ENCODE data around the gene SH3RF3. TPM values are rescaled to one million over a fixed set of nuclear protein-coding genes. Genes with fewer than 3 reads are reported as not detected.

Gene SH3RF3
- total RNA-seq, 3 donors from 2014 or later (not counting 1 experiment from before 2014, with no cell fraction given) = 0.23 to 0.61 (median 0.34) TPM

- H3K27ac Mint-ChIP-seq = no peak overlapping the region
- H3K4me3 ChIP-seq (ENCODE audit: low read length) = no peak overlapping the region
- H3K4me1 ChIP-seq (ENCODE audit: control insufficient read depth, insufficient read depth, low read length) = no peaks in the 10 kb centered on the region
- 86% methylated on average over 6 of the region's 6 CpGs for WGBS (ENCODE audit: insufficient coverage)
- no peaks in the 10 kb centered on the region for H3K36me3 ChIP-seq (ENCODE audit: control insufficient read depth, insufficient read depth, low read length)
- H3K27me3 Mint-ChIP-seq (ENCODE audit: low read depth in 2 of 2) = no peaks in the 10 kb centered on the region
- H3K27me3 ChIP-seq (ENCODE audit: control insufficient read depth, insufficient read depth, low read length) = no peaks in the 10 kb centered on the region
- no peak overlapping the region for H3K27ac ChIP-seq (ENCODE audit: low read length)
- peaks cover 5 to 7% of the 10 kb centered on the region in 2 donors for H3K4me1 Mint-ChIP-seq
- no peaks in the 10 kb centered on the region for H3K9me3 ChIP-seq (ENCODE audit: control insufficient read depth, insufficient read depth, low read length)
- ATAC-seq = no peak
- intact Hi-C loops (cut with micrococcal nuclease) = no loop called here
- no peak overlapping the region for H3K4me3 Mint-ChIP-seq
- TF ChIP-seq, protein P1, sequence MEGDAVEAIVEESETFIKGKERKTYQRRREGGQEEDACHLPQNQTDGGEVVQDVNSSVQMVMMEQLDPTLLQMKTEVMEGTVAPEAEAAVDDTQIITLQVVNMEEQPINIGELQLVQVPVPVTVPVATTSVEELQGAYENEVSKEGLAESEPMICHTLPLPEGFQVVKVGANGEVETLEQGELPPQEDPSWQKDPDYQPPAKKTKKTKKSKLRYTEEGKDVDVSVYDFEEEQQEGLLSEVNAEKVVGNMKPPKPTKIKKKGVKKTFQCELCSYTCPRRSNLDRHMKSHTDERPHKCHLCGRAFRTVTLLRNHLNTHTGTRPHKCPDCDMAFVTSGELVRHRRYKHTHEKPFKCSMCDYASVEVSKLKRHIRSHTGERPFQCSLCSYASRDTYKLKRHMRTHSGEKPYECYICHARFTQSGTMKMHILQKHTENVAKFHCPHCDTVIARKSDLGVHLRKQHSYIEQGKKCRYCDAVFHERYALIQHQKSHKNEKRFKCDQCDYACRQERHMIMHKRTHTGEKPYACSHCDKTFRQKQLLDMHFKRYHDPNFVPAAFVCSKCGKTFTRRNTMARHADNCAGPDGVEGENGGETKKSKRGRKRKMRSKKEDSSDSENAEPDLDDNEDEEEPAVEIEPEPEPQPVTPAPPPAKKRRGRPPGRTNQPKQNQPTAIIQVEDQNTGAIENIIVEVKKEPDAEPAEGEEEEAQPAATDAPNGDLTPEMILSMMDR (IDR thresholded peaks at IDR 0.05) = no peak
- no peaks in the 10 kb centered on the region for H3K36me3 Mint-ChIP-seq
- no peak for DNase-seq
- no peaks in the 10 kb centered on the region for H3K9me3 Mint-ChIP-seq
Observed at GRCh38 chr2:109302319-109302718, 173.3 kb downstream of the SH3RF3 start.

DNA sequence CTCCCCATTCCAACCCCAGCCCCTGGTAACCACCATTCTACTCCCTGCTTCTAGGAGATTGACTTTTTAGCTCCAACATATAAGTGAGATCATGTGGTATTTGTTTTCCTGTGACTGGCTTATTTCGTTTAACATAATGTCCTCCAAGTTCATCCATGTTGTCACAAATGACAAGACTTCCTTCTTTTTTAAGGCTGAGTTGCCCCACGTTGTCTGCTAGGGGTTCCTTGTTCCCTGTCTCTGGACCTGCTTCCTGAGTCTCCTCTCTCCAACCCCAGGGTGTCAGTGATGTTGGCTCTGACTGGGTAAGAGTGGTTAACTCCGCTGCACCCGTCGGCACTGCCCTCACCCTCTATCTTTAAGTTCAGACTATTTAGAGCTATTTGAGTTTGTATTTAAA is 175.2 kb downstream of the SH3RF3 start:
- H3K27me3 Mint-ChIP-seq (ENCODE audit: low read depth in 2 of 2) = peaks cover 0 to 2% of the 10 kb centered on the region in 2 donors
- DNase-seq = no peak

DNA sequence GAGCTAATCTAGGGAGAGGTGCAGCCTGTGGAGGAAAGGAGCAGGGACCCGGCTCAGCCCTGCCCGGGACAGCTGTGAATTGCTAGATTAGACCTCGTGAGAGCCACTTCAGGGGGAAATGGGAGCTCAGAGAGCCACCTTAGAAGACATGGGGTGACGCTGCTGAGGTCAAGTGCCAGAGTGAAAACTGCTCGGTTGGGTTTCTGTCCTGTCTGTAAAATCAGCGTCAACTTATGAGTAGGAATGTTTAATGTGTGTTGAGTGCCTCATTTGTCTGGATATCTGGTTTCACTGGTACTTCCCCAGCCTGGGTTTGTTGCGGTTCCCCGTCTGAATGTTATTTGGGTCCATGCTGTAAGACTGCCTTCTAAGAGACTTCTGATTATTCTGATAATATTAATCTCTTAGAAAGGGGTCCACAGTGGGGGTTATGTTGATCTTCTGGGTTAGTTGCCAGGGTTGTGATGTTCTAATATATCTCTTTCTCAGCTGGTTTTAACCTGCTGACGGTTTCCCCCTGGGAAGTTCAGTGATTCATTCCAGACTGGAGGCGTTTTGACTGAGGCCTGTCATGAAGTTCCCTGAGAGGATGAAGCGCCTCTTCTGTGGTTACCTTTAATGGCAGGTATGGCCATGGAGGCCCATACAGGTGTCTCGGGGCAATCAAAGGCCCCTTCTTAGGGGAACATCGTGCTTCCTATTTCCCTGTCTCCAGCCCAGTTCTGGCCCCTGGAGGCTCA is 175.9 kb downstream of the SH3RF3 start:
- no peaks in the 10 kb centered on the region for H3K36me3 ChIP-seq (ENCODE audit: control insufficient read depth, insufficient read depth, low read length)
- H3K27ac ChIP-seq (ENCODE audit: low read length) = no peak overlapping the region
- Mint-ChIP-seq H3K27ac (no peak overlapping the region), H3K36me3 (no peaks in the 10 kb centered on the region), H3K4me1 (peaks cover 0 to under 1% of the 10 kb centered on the region in 2 donors), H3K4me3 (no peak overlapping the region), H3K27me3 (ENCODE audit: low read depth in 2 of 2) (peaks cover 0 to 6% of the 10 kb centered on the region in 2 donors), H3K9me3 (no peaks in the 10 kb centered on the region)
- H3K9me3 ChIP-seq (ENCODE audit: control insufficient read depth, insufficient read depth, low read length) = no peaks in the 10 kb centered on the region
- ATAC-seq (no peak), DNase-seq (no peak)
- intact Hi-C loops (cut with micrococcal nuclease) = no loop called here
- no peaks in the 10 kb centered on the region for H3K4me1 ChIP-seq (ENCODE audit: control insufficient read depth, insufficient read depth, low read length)
- WGBS (ENCODE audit: insufficient coverage) = 84% methylated on average over 12 of the region's 13 CpGs
- no peak overlapping the region for H3K4me3 ChIP-seq (ENCODE audit: low read length)
- no peaks in the 10 kb centered on the region for H3K27me3 ChIP-seq (ENCODE audit: control insufficient read depth, insufficient read depth, low read length)
- TF ChIP-seq, protein P1 (IDR thresholded peaks at IDR 0.05) = no peak

More for the DNA sequence above, 175.2 kb downstream of the SH3RF3 start:
- Mint-ChIP-seq H3K4me1 (peaks cover 5 to 7% of the 10 kb centered on the region in 2 donors), H3K9me3 (no peaks in the 10 kb centered on the region), H3K36me3 (no peaks in the 10 kb centered on the region), H3K27ac (no peak overlapping the region), H3K4me3 (no peak overlapping the region)
- Histone ChIP-seq H3K4me1 (ENCODE audit: control insufficient read depth, insufficient read depth, low read length) (no peaks in the 10 kb centered on the region), H3K9me3 (ENCODE audit: control insufficient read depth, insufficient read depth, low read length) (no peaks in the 10 kb centered on the region), H3K27ac (ENCODE audit: low read length) (no peak overlapping the region), H3K4me3 (ENCODE audit: low read length) (no peak overlapping the region), H3K36me3 (ENCODE audit: control insufficient read depth, insufficient read depth, low read length) (no peaks in the 10 kb centered on the region), H3K27me3 (ENCODE audit: control insufficient read depth, insufficient read depth, low read length) (no peaks in the 10 kb centered on the region)
- ATAC-seq = no peak
- 13% methylated on average over 2 of the region's 5 CpGs for WGBS (ENCODE audit: insufficient coverage)
- intact Hi-C loops (cut with micrococcal nuclease) = no loop called here
- TF ChIP-seq, protein P1 (IDR thresholded peaks at IDR 0.05) = no peak
